ENCODE data around the gene PDGFB. TPM values are rescaled to one million over a fixed set of nuclear protein-coding genes. Genes with fewer than 3 reads are reported as not detected.

PDGFB gene
- total and polyA plus RNA-seq, 2 of the 4 experiments (the other 2 are of a cell fraction) = 0.07 TPM; not detected in 1

GRCh38 chr22:39188809-39189208 is 56.0 kb downstream of the PDGFB start:
- no peak overlapping the region for H3K27ac ChIP-seq (ENCODE audit: insufficient read depth, low read length)

More at GRCh38 chr22:39188809-39189208, 56.0 kb downstream of the PDGFB start:
- Histone ChIP-seq H3K4me2 (ENCODE audit: low read depth, low read length) (no peak overlapping the region), H2AFZ (replicated peaks; ENCODE audit: low read length, poor library complexity) (no peak overlapping the region), H2BK20ac (ENCODE audit: low read depth, low read length) (no peak overlapping the region), H2BK120ac (ENCODE audit: low read depth, low read length) (no peak overlapping the region), H4K20me1 (ENCODE audit: insufficient read depth, low read length) (no peaks in the 10 kb centered on the region), H4K5ac (ENCODE audit: low read depth, low read length) (no peak overlapping the region), H3K27me3 (ENCODE audit: control insufficient read depth, insufficient read depth, low read length) (no peaks in the 10 kb centered on the region), H3K56ac (ENCODE audit: extremely low read depth, insufficient read depth, low read length) (no peak overlapping the region), H4K8ac (ENCODE audit: low read depth in 2 of 2, low read length in 2 of 2) (no peak overlapping the region), H3K18ac (ENCODE audit: low read depth, low read length) (no peak overlapping the region), H2BK15ac (ENCODE audit: low read depth, low read length) (no peak overlapping the region), H3K4me1 (ENCODE audit: control insufficient read depth, insufficient read depth, low read length) (peaks cover 10% of the 10 kb centered on the region), H4K91ac (ENCODE audit: insufficient read depth, low read depth, low read length) (no peak overlapping the region), H3K79me1 (ENCODE audit: low read depth in 1 of 2, low read length in 2 of 2) (no peaks in the 10 kb centered on the region), H2BK5ac (ENCODE audit: low read depth, low read length, poor library complexity, severe bottlenecking) (no peak overlapping the region), H3K4me3 (ENCODE audit: insufficient read depth, low read depth, low read length) (no peak overlapping the region), H2AK5ac (ENCODE audit: low read depth, low read length) (no peak overlapping the region), H3K23ac (ENCODE audit: low read depth, low read length) (no peak overlapping the region), H2AK9ac (replicated peaks; ENCODE audit: low read depth, low read length, poor library complexity) (no peak overlapping the region), H3K9ac (ENCODE audit: low read depth, low read length) (no peak overlapping the region), H3K14ac (replicated peaks; ENCODE audit: low read depth, low read length) (no peak overlapping the region), H3K9me1 (ENCODE audit: insufficient read depth, low read length) (peaks cover 7% of the 10 kb centered on the region; the same call in 1 of the 2 replicates), H3K9me3 (ENCODE audit: control insufficient read depth, insufficient read depth, low read length) (peaks cover 8% of the 10 kb centered on the region), H3K36me3 (ENCODE audit: control insufficient read depth, insufficient read depth, low read length) (no peaks in the 10 kb centered on the region), H3K4ac (ENCODE audit: low read depth, low read length) (no peak overlapping the region)
- intact Hi-C loops (cut with micrococcal nuclease) (no loop called here), in situ Hi-C loops (cut with MboI; ENCODE audit: low sequenced_read_pairs) (no loop called here), dilution Hi-C loops (cut with HindIII; ENCODE audit: low sequenced_read_pairs, unreplicated experiment) (no loop called here)
- WGBS, 2 experiments (ENCODE audit: extremely low coverage in 2 of 2, insufficient read length in 1 of 2) = 63% methylated on average over 4 of the region's 10 CpGs; no CpG with 5 or more reads in 1 of the 2 experiments
- no peak for DNase-seq
- BruUV-seq (replicated peaks) = no TSS peak
- ATAC-seq (ENCODE audit: low read depth) = no peak
- CTCF ChIA-PET = no interaction called here
- POLR2A ChIA-PET (ENCODE audit: unreplicated experiment) = no interaction called here
- TF ChIP-seq BHLHE40 (IDR thresholded peaks at IDR 0.05; ENCODE audit: low read depth, low read length) (no peak), CTCF (conservative IDR thresholded peaks at IDR 0.05; ENCODE audit: low read depth, low read length) (no peak), POLR2A (IDR thresholded peaks at IDR 0.05; ENCODE audit: low read depth, low read length) (no peak), MXI1 (IDR thresholded peaks at IDR 0.05; ENCODE audit: borderline replicate concordance, low read depth, low read length) (no peak), MAFK (IDR thresholded peaks at IDR 0.05; ENCODE audit: low read depth, low read length) (no peak), SMC3 (IDR thresholded peaks at IDR 0.05; ENCODE audit: low read depth, low read length) (no peak), RAD21 (IDR thresholded peaks at IDR 0.05; ENCODE audit: low read length) (no peak), USF2 (IDR thresholded peaks at IDR 0.05; ENCODE audit: low read depth, low read length) (no peak), MAZ (IDR thresholded peaks at IDR 0.05; ENCODE audit: borderline replicate concordance, low read depth, low read length) (no peak), CHD1 (IDR thresholded peaks at IDR 0.05; ENCODE audit: low read depth, low read length) (no peak)

Measured in IMR-90 (cell line).